Vagina (tissue), 2 donors: ENCODE measurements around the gene PSMB8. TPM values are rescaled to one million over a fixed set of nuclear protein-coding genes. Genes with fewer than 3 reads are reported as not detected.

Experiments used
- DNase-seq, 2 donors: peaks; one replicate each; pipeline ENCODE4 v3.0.0-alpha.2; 2017; ENCODE audit errors: extremely low spot score in 2 of 2
- H3K27ac ChIP-seq: fragments of 200-600 bp; sonication (generic); one replicate; pipeline ENCODE4 v1.5.1; 2019
- H3K27me3 ChIP-seq: fragments of 200-600 bp; sonication (generic); one replicate; pipeline ENCODE4 v1.5.1; 2019
- H3K36me3 ChIP-seq, 2 donors: fragments of 200-600 bp; sonication (generic); one replicate each; pipeline ENCODE4 v1.5.1; 2017 to 2019
- H3K4me1 ChIP-seq: fragments of 200-600 bp; sonication (generic); one replicate; pipeline ENCODE4 v1.5.1; 2019
- H3K4me3 ChIP-seq, 2 donors: fragments of 200-600 bp; sonication (generic); 1 replicate in 1 of 2; 2 replicates in 1 of 2; pipeline ENCODE4 v1.5.1; 2016 to 2019
- H3K9me3 ChIP-seq: fragments of 200-600 bp; sonication (generic); one replicate; pipeline ENCODE4 v1.5.1; 2019
- POLR2A ChIP-seq, 2 donors: fragments of 450-650 bp; IDR thresholded peaks; one replicate each; pipeline ENCODE4 v1.6.1; 2017; ENCODE audit warnings: antibody characterized with exemption in 2 of 2, mild to moderate bottlenecking in 2 of 2, moderate library complexity in 2 of 2
- POLR2AphosphoS5 ChIP-seq, 2 donors: sonication (generic); formaldehyde crosslinking; IDR thresholded peaks; one replicate each; pipeline ENCODE4 v1.9.0; 2017; ENCODE audit warnings: antibody characterized with exemption in 2 of 2, mild to moderate bottlenecking in 2 of 2, low read depth in 1 of 2; ENCODE audit not compliant: insufficient read depth in 1 of 2
- intact Hi-C: fragments of 100-400 bp; cut with DNase I; formaldehyde crosslinking; loops from one replicate; pipeline ENCODE4 v1.15.1; 2023
- total RNA-seq: library from RNA; depleted of rRNA; stranded (reverse); fragments of >200 nt; gene quantifications from one replicate; pipeline ENCODE4 v1.2.3, GENCODE V29; 2016
- TF ChIP-seq, protein P1 (sequence below), 3 experiments: fragments of 450-650 bp in 2 of 3; fragments of 200-600 bp in 1 of 3; sonication (generic) in 1 of 3; IDR thresholded peaks; one replicate each; pipeline ENCODE4 v1.5.1; 2017 to 2019; ENCODE audit warnings: antibody characterized with exemption in 3 of 3, mild to moderate bottlenecking in 2 of 3, moderate library complexity in 2 of 3

Gene PSMB8
- total RNA-seq, 1 donor from 2014 or later, result 31.9 TPM

DNA sequence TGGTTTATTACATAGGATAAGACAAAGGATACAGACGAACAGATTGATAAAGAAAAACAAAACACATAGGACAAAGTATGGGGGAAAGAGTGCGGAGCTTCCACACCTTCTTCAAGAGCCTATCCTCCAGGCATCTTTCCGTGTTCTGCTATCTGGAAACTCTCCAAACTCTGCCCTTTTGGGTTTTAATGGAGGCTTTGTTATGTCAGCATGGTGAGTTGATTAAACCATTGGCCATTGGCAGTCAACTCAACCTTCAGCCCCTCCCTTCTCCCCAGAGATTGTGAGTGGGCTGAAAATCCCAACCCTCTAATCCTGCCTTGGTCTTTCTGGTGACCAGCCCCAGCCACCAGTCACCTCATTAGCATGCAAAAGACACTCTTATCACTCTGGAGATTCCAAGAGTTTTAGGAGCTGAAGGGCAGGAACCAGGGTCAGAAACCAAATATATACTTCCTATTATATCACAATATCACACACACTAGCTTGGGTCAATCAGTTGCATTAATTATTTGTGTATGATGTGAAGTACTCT lies 50.9 kb downstream of the PSMB8 start:
- TF ChIP-seq POLR2AphosphoS5 (IDR thresholded peaks at IDR 0.05; ENCODE audit: insufficient read depth in 1 of 2, low read depth in 1 of 2) (no peak), POLR2A (IDR thresholded peaks at IDR 0.05) (no peak)
- TF ChIP-seq, protein P1, sequence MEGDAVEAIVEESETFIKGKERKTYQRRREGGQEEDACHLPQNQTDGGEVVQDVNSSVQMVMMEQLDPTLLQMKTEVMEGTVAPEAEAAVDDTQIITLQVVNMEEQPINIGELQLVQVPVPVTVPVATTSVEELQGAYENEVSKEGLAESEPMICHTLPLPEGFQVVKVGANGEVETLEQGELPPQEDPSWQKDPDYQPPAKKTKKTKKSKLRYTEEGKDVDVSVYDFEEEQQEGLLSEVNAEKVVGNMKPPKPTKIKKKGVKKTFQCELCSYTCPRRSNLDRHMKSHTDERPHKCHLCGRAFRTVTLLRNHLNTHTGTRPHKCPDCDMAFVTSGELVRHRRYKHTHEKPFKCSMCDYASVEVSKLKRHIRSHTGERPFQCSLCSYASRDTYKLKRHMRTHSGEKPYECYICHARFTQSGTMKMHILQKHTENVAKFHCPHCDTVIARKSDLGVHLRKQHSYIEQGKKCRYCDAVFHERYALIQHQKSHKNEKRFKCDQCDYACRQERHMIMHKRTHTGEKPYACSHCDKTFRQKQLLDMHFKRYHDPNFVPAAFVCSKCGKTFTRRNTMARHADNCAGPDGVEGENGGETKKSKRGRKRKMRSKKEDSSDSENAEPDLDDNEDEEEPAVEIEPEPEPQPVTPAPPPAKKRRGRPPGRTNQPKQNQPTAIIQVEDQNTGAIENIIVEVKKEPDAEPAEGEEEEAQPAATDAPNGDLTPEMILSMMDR (IDR thresholded peaks at IDR 0.05), result no peak
- H3K36me3 ChIP-seq, result no peaks in the 10 kb centered on the region
- no peaks in the 10 kb centered on the region for H3K27me3 ChIP-seq
- H3K4me1 ChIP-seq, result no peaks in the 10 kb centered on the region
- no peaks in the 10 kb centered on the region for H3K9me3 ChIP-seq
- H3K27ac ChIP-seq, result no peak overlapping the region
- no peak overlapping the region for H3K4me3 ChIP-seq
- intact Hi-C loops, result loop anchor here (10.0 kb wide), 2 partner anchors 88 to 378 kb away; no protein-coding TSS in a partner anchor
- no peak for DNase-seq

Other genes with a start within 250 kb of the PSMB8 start
- 7.4 TPM for gene HLA-DQA1, start 206.6 kb downstream of the PSMB8 start, total RNA-seq
- 3.2 TPM for gene HLA-DQB1, start 177.4 kb downstream of the PSMB8 start, total RNA-seq
- gene HLA-DQA2, start 102.7 kb downstream of the PSMB8 start, total RNA-seq, result 2.2 TPM
- 4.7 TPM for gene HLA-DQB2, start 80.5 kb downstream of the PSMB8 start, total RNA-seq
- 2.7 TPM for gene HLA-DOB, start 27.0 kb downstream of the PSMB8 start, total RNA-seq
- gene TAP2, start 5.3 kb downstream of the PSMB8 start, total RNA-seq, result 19.9 TPM
- gene TAP1, start 9.7 kb upstream of the PSMB8 start, total RNA-seq, result 50.6 TPM
- gene PSMB9, start 10.1 kb upstream of the PSMB8 start, total RNA-seq, result 19.6 TPM
- gene HLA-DMB, start 97.0 kb upstream of the PSMB8 start, total RNA-seq, result 10.3 TPM
- 27.7 TPM for gene HLA-DMA, start 109.0 kb upstream of the PSMB8 start, total RNA-seq
- 125 TPM for gene BRD2, start 124.5 kb upstream of the PSMB8 start, total RNA-seq
- gene HLA-DOA, start 165.5 kb upstream of the PSMB8 start, total RNA-seq, result 30.2 TPM
- 82.3 TPM for gene HLA-DPA1, start 229.6 kb upstream of the PSMB8 start, total RNA-seq
- gene HLA-DPB1, start 231.9 kb upstream of the PSMB8 start, total RNA-seq, result 94.8 TPM